NB4 (cell line): Measurements from ENCODE around the gene SLC35F6.

ENCODE experiments used
- CTCF ChIP-seq: IDR thresholded peaks from one replicate; pipeline ENCODE4 v1.5.1; 2012; ENCODE audit warnings: low read depth, low read length
- MAX ChIP-seq: IDR thresholded peaks from 2 replicates; pipeline ENCODE4 v1.6.1; 2011; ENCODE audit warnings: low read depth, low read length
- MYC ChIP-seq: IDR thresholded peaks from 2 replicates; pipeline ENCODE4 v1.6.1; 2011; ENCODE audit warnings: low read depth, low read length
- POLR2A ChIP-seq: IDR thresholded peaks from 2 replicates; pipeline ENCODE4 v1.6.1; 2011; ENCODE audit warnings: mild to moderate bottlenecking; ENCODE audit not compliant: insufficient read length; ENCODE audit errors: extremely low read depth

DNA sequence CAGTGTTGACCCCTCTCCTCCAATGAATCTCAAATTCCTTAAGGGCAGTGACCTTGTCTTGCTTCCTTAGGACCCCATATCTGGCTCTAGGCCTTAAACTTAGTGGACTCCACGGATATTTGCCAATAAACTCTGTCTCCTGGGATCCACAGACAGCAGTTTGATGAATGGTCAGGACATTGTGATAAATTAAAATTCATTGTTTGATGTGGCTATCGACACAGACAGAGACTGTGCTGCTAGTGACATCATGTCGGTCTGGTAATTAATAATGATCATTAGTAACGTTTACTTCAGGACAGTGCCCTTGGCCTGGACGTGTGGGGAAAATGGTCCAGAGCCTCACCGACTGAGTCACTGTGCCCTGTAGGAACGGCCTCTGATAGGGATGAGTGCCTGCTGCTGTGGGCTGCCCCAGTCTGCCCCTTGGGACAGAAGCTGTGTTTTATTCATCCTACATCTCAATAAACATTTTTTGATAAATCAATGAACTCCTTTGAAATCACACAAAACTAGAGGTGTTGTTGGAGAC, 5.2 kb upstream of the SLC35F6 start:
- TF ChIP-seq CTCF: no peak
- no peak for TF ChIP-seq POLR2A
- no peak for TF ChIP-seq MAX
- TF ChIP-seq MYC: no peak
